Activated T-helper 9 cell treated with anti-CD3 and anti-CD28 coated beads, Interleukin-2, amount 50 U/mL, for 16 hours (primary cell): ENCODE data around the gene RPS6KB2.

Experiments
- DNase-seq: peaks from one replicate; pipeline ENCODE4 v3.0.0-alpha.2; 2020; ENCODE audit warnings: low read depth

Gene RPS6KB2

GRCh38 chr11:67428052-67429001, at the start of gene RPS6KB2:
Gene RPS6KB2 (plus strand): TSS chr11:67428494. CDS start chr11:67428546, 52 bp downstream.
- peak; percentile 98 for DNase-seq

GRCh38 chr11:67378544-67378943, 49.8 kb upstream of the RPS6KB2 start:
- DNase-seq = no peak

- DNase-seq = no peak
Measured at GRCh38 chr11:67379061-67380058, 48.9 kb upstream of the RPS6KB2 start.

- DNase-seq = no peak
Measured at GRCh38 chr11:67381244-67381972, 46.9 kb upstream of the RPS6KB2 start.

DNA sequence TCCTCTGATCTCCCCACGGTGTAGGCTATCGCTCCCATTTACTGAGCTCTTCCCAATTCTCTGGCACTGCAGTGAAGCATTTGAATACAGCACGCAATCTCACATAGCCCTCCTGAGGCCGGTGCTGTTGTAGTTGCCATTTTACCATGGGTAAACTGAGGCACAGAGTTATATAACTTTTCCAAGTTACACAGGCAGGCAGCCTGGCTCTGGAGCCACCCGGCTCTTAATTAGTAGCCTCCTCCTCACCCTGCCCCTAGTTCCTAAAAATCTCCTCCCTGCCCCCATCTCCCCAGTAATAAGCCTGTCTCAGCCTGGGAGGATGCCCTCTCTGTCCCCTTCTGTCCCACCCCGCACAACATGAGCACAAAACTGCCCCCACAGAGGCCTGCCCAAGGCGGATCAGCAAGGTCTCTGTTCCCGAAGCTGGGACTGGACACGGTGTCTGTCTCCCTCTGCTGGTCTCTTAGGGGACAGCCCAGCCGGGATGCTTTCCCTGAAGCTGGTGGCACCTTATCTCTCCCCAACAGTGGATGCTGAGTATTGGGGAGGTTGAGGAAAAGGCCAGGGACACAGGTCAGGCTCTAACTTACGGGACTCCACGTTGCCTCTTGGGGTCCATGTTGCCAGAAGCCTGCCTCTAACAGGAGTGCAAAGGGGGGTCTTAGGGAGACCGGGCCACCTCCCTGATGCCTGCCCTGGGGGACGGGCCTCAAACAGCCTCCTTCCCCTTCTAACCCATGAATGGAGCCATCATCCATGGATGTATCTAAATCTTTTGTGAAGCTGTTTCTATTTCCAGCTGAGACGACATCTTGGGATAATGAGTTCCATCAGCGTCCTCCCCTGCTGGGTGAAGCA, 45.8 kb upstream of the RPS6KB2 start:
- DNase-seq = peak; percentile 75

DNA sequence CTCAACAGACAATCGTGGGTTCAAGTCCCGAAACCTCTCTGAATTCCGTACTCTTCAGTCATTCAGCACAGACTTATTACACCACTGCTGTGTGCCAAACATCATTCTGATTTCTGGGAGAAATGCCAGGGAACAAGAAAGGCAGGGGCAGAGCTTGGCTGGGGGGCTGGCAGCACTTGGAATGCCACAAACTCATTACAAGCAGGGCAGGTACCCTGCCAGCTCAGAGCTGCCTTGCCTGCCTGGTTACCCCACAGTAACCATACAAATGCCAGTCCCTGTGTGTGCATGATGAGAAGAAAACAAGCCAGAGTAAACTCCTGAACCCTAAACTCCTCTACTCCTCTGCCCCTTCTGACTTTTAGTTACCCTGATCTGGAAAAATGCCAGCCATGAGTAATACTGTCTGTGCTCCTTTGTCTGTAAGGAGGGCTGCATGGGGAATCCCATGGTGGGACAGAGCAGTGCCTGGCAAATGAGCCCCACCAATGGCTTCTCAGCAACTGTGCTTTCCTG, 43.4 kb upstream of the RPS6KB2 start:
- DNase-seq = no peak

GRCh38 chr11:67387069-67387468, 41.2 kb upstream of the RPS6KB2 start:
- no peak for DNase-seq

- no peak for DNase-seq
Measured at GRCh38 chr11:67387518-67387917, 40.8 kb upstream of the RPS6KB2 start.

DNA sequence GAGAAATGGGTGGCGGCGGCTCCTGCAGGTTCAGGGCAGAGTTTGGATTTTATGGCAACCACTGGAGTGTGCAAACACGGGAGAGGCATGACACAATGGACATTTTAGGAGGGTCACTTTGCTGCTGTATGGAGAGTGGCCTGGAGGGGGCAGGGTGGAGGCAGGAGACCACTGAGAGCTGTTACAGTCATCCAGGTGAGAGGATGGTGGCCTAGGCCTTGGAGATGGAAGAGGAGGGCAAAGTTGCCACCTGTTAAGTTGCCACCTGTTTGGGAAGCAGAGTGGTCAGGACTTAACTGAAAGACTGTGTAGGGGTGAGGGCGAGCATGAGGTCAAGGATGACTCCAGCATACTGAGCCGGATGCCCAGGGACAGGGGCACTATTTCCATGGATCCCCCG, 38.8 kb upstream of the RPS6KB2 start:
- DNase-seq = no peak

GRCh38 chr11:67390947-67391303, 37.4 kb upstream of the RPS6KB2 start:
- no peak for DNase-seq

DNA sequence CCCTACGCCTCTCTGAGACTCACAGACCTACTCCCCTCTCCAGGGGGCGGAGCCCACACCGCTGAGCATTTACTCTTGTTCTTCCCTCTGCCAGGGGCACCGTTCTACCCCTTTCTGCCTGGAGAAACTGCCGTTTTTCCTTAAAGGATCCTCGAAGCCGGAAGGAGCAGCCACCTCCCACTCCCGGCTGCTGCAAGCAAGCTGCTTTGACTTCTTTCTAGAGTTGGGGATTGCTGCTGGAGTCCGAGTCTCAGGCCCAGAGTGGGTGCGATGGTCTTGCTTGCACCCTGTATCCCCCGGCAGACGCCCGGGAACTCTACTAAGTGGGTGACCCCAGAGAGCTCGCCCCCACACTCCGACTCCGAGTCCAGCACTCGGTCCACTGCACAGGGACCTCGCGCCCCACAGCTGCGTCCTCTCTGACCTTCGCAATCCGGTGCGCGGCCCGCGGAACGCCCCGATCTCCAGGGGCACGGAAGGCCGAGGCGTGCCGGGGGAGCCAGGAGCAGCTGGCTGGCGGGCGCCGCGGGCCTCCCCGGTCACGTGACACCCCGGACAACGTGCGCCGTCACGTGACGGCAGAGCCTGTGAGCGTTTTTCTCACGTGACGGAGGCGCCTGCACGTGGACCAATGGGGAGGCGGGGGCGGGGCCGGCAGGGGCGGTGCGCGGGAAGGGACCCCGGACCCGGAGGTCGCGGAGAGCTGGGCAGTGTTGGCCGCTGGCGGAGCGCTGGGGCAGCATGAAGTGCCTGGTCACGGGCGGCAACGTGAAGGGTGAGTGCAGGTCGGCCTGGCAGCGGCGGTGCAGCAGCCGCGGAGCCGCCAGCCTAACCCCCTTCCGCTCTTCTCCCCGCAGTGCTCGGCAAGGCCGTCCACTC, 36.8 kb upstream of the RPS6KB2 start, which contains the start of gene RAD9A:
TSS of gene RAD9A (plus strand) at position 683 of the 879 bp plus-strand sequence. CDS start at position 742, 59 bp downstream.
- DNase-seq = peak; percentile 89

DNA sequence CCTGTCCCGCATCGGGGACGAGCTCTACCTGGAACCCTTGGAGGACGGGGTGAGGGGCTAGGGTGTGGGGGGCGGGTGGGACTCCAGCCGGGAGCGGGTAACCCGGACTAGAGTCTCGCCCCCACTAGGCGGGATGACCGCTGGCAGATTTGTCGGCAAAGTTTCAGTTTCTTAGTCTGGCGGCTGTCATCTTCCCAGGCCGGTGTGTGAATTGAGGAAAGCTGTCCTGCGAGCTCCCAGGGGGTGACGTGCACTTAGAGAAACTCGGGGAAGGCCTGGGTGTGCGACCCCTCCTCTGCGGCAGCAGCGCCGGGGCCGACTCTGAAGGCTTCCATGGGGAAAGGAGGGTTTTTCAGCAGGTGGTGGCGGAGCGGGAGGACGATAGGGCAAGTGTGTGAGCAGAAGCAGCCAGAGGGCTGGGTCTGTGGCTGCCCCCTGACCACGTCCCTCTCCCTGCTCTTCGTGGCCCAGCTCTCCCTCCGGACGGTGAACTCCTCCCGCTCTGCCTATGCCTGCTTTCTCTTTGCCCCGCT, 36.0 kb upstream of the RPS6KB2 start:
- no peak for DNase-seq

DNA sequence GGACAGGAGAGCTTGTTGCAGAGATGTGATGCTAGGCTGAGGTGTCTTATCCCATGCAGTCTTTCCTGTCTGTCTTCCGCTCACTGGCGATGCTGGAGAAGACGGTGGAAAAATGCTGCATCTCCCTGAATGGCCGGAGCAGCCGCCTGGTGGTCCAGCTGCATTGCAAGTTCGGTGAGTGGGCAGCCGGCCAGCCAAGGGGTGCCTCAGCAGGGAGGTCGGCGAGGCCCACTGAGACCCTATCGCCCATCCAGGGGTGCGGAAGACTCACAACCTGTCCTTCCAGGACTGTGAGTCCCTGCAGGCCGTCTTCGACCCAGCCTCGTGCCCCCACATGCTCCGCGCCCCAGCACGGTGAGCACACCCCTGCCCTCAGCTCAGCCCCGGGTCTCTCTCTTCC, 34.9 kb upstream of the RPS6KB2 start:
- DNase-seq = no peak

DNA sequence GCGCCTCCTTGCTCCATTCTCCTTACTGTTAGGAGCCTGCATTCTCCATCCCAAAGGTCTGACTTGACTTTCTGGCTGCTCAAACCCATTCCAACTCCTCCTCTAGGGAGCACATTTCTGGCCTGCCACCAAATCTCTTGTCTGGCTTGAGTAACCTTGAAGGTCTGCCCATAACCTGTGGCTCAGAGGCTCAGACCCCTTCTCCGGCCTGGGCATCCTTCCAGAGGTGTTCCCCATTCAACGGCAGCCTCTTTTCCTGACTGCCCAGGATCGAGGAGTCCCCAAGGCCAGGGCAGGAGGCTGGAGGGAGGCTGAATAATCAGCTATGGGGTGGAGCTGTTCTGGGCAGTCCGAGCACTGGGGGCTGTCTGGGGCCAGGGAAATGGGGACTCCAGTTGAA, 34.3 kb upstream of the RPS6KB2 start:
- no peak for DNase-seq

GRCh38 chr11:67395555-67396258, 32.6 kb upstream of the RPS6KB2 start:
- no peak for DNase-seq

GRCh38 chr11:67396259-67396581, 32.1 kb upstream of the RPS6KB2 start:
- no peak for DNase-seq

DNA sequence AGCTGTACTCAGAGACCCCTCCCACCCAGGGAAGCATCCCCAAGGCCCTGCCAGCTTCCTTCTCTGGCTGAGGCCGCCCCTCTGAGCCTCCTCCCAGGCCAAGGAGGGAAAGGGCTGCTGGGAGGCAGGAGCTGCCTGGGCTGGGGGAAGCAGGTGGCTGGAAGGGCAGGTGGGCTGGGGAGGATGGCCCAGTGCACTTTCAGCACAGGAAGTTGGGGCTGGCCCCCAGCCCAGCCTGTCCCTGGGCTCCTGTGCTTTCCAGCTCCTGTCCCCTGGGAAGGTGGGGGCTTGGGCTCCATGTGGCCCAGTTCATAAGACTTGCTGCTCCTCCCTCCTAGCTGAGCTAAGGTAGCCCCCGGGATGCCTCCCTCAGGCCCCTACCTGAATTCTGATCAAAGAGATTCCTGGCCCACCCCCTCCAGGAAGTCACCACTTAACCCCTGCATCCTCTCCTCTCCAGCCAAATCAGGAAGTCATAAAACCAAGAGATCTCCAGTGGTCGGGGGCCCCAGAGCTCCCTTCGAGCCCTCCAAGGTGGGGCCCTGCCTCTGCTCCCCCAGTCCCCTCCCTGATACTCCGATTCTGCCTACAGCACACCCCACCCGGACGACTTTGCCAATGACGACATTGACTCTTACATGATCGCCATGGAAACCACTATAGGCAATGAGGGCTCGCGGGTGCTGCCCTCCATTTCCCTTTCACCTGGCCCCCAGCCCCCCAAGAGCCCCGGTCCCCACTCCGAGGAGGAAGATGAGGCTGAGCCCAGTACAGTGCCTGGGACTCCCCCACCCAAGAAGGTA, 31.5 kb upstream of the RPS6KB2 start:
- DNase-seq = no peak

- no peak for DNase-seq
Measured at GRCh38 chr11:67397536-67397935, 30.8 kb upstream of the RPS6KB2 start.
